GM18507 (cell line): Measurements from ENCODE around the gene SLC16A5.
A peak's percentile ranks its signal among the peaks of the same experiment; 100 is the strongest.

ENCODE experiments used
- DNase-seq: peaks from one replicate; pipeline ENCODE4 v3.0.0; 2011; ENCODE audit warnings: low read depth; ENCODE audit not compliant: insufficient read length; ENCODE audit errors: extremely low spot score
- FAIRE-seq: peaks from 2 replicates; lab custom pipeline; 2011; peaks lifted over from hg19 to GRCh38; lab: Jason Lieb, UNC

The SLC16A5 gene

DNA sequence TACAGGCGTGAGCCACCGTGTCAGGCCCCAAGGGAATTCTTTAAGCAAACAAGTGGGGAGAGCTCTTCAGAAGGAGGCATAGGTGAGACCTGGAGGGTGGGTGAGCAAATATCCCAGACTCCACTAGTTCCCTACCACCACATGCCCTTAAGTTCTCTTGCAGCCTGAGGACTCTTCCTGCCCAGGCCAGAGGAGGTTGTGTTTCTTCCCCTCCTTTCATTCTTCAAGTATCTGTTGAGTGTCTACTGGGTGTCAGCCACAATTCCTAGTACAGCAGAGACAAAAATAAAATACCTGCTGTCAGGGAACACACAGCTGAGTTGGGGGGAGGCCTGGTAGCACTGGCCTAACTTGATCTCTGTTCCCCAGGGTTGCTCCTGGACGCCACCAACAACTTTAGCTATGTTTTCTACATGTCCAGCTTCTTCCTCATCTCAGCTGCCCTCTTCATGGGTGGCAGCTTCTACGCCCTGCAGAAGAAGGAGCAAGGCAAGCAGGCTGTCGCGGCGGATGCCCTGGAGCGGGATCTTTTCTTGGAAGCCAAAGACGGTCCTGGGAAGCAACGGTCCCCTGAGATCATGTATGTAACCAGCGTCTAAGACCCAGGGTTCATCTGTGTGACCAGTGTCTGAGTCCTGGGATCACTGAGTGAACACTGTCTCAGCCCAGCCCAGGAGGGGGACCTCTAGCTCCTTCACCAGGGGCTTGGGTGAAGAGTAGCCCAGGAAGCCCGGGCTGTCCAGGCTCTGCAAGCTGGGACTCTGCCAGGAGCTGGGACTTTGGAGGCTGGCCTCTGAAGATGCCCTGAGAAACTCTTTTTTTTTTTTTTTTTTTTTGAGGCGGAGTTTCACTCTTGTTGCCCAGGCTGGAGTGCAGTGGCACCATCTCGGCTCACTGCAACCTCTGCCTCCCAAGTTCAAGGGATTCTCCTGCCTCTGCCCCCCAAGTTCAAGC is 16.1 kb downstream of the SLC16A5 start:
- FAIRE-seq = no peak

GRCh38 chr17:75105126-75106080 is 17.6 kb downstream of the SLC16A5 start:
- FAIRE-seq = peak; percentile 80

More for the DNA sequence above, 16.1 kb downstream of the SLC16A5 start:
- DNase-seq = no peak

GRCh38 chr17:75108193-75108592 is 20.4 kb downstream of the SLC16A5 start:
- FAIRE-seq (no peak), DNase-seq (no peak)

More at GRCh38 chr17:75105126-75106080, 17.6 kb downstream of the SLC16A5 start:
- DNase-seq = no peak

DNA sequence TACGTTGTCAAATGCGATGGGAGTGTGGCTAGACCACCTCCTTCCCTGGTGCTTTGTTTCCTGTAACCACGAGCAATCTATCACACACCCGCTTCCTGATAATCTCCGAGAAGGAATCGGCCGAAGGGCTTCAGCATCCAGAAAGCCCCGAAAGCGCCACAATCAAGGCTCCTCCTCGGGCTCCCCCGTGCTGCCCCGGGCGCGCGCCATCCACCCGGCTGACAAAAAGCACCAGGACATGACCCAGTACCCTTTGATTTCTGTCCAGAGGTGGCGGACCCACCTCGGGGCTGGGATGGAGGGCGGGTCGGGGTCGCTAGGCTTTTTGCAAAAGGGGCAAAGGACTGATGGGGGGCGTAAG is 21.3 kb downstream of the SLC16A5 start:
- DNase-seq = no peak

GRCh38 chr17:75109407-75110233 is 21.9 kb downstream of the SLC16A5 start, which contains the start of gene ARMC7:
TSS of gene ARMC7 (plus strand) at chr17:75109969. CDS start at chr17:75110289, 320 bp downstream.
- FAIRE-seq (peak; percentile 88), DNase-seq (peak; percentile 91)

More for the DNA sequence above, 21.3 kb downstream of the SLC16A5 start:
- no peak for FAIRE-seq

- FAIRE-seq = no peak
- DNase-seq = no peak
Measured at GRCh38 chr17:75110234-75110937, 22.6 kb downstream of the SLC16A5 start.

DNA sequence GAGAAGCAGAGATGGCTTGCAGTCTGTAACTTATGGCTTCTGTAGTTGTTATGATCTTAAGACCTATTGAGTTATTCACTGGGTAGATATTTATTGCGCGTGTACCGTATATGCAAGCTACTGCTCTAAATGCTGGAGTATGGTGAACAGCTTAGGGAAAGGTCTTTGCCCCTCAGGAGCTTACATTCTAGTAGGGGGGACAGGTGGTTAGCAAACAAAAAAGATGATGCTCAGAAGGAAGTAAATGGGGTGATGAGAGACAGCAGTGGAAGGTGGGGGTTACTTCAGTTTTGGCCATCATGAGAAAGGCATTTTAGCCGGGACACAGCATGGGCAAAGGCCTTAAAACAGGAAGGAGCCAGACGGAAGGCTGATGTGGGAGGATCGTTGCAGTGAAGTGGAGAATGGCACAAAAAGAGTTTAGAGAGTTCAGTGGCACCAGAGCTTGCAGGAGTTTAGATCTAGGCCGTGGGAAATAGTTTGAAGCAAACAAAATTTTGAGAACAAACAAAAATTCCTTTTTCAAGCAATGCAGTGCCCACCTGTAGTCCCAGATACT is 24.1 kb downstream of the SLC16A5 start:
- FAIRE-seq = no peak
- no peak for DNase-seq

- FAIRE-seq (peak; percentile 91), DNase-seq (peak; percentile 59)
Measured at GRCh38 chr17:75113798-75114551, 26.2 kb downstream of the SLC16A5 start.

- peak; percentile 42 for FAIRE-seq
- no peak for DNase-seq
Measured at GRCh38 chr17:75114552-75115314, 27.0 kb downstream of the SLC16A5 start.

- FAIRE-seq (no peak), DNase-seq (no peak)
Measured at GRCh38 chr17:75115555-75115954, 27.8 kb downstream of the SLC16A5 start.

- no peak for FAIRE-seq
- DNase-seq = no peak
Measured at GRCh38 chr17:75116737-75117136, 29.0 kb downstream of the SLC16A5 start.

GRCh38 chr17:75118307-75118706 is 30.6 kb downstream of the SLC16A5 start:
- DNase-seq (no peak), FAIRE-seq (no peak)

- DNase-seq = no peak
- no peak for FAIRE-seq
Measured at GRCh38 chr17:75124041-75124818, 36.5 kb downstream of the SLC16A5 start.

- no peak for FAIRE-seq
- DNase-seq = no peak
Measured at GRCh38 chr17:75124819-75125162, 37.0 kb downstream of the SLC16A5 start.

- FAIRE-seq (peak; percentile 36), DNase-seq (no peak)
Measured at GRCh38 chr17:75125984-75126383, 38.2 kb downstream of the SLC16A5 start.

- DNase-seq (no peak), FAIRE-seq (no peak)
Measured at GRCh38 chr17:75126954-75127353, 39.2 kb downstream of the SLC16A5 start.
